HepG2 (cell line): ENCODE results near the gene PCBP1. TPM values are rescaled to one million over a fixed set of nuclear protein-coding genes. Genes with fewer than 3 reads are reported as not detected.

Experiments
- ATF1 ChIP-seq: IDR thresholded peaks from 2 replicates; pipeline ENCODE4 v1.6.1; 2016; ENCODE audit warnings: mild to moderate bottlenecking, control low read depth
- CCDC6 ChIP-seq: sonication (generic); formaldehyde crosslinking; IDR thresholded peaks from 2 replicates; pipeline ENCODE4 v1.8.1; 2022; ENCODE audit warnings: mild to moderate bottlenecking, missing genetic modification reagents, moderate library complexity
- KLF13 ChIP-seq: sonication (generic); formaldehyde crosslinking; IDR thresholded peaks from 2 replicates; pipeline ENCODE4 v1.4.0; 2020; ENCODE audit warnings: mild to moderate bottlenecking, missing genetic modification reagents
- NCOA1 ChIP-seq: sonication (generic); formaldehyde crosslinking; IDR thresholded peaks from 2 replicates; pipeline ENCODE4 v1.9.0; 2021; ENCODE audit warnings: missing genetic modification reagents
- PAX8 ChIP-seq: sonication (generic); formaldehyde crosslinking; IDR thresholded peaks from 2 replicates; pipeline ENCODE4 v1.8.0; 2022; ENCODE audit warnings: mild to moderate bottlenecking, missing genetic modification reagents, borderline replicate concordance
- PCBP2 ChIP-seq: fragments of 200-400 bp; formaldehyde crosslinking; optimal IDR thresholded peaks from 2 replicates; pipeline ENCODE3; 2018; ENCODE audit warnings: low read length, low read depth; ENCODE audit not compliant: poor library complexity, severe bottlenecking
- RCOR2 ChIP-seq: IDR thresholded peaks from 2 replicates; pipeline ENCODE4 v1.6.1; 2016; ENCODE audit warnings: missing biosample characterization, missing genetic modification reagents
- SNAPC2 ChIP-seq: sonication (generic); formaldehyde crosslinking; IDR thresholded peaks from 2 replicates; pipeline ENCODE4 v1.8.1; 2022; ENCODE audit warnings: mild to moderate bottlenecking, missing genetic modification reagents
- TCF7 ChIP-seq: sonication (generic); IDR thresholded peaks from 2 replicates; pipeline ENCODE4 v1.6.1; 2016; ENCODE audit warnings: antibody characterized with exemption, low read depth
- TEAD3 ChIP-seq: optimal IDR thresholded peaks from 2 replicates; pipeline ENCODE3; 2016; ENCODE audit warnings: borderline replicate concordance
- ZNF562 ChIP-seq: sonication (generic); formaldehyde crosslinking; IDR thresholded peaks from 2 replicates; pipeline ENCODE4 v1.8.0; 2022; ENCODE audit warnings: missing genetic modification reagents, borderline replicate concordance
- ZNF670 ChIP-seq: sonication (generic); formaldehyde crosslinking; IDR thresholded peaks from 2 replicates; pipeline ENCODE4 v1.8.0; 2022; ENCODE audit warnings: mild to moderate bottlenecking, missing genetic modification reagents, borderline replicate concordance
- polyA plus RNA-seq, 8 experiments: library from polyadenylated mRNA; depleted of rRNA in 3 of 8; stranded (reverse) in 7 of 8; unstranded in 1 of 8; fragments of >200 nt; fragmentation: Illumina TruSeq in 4 of 8; extraction: Trizol in 4 of 8; gene quantifications; 2 replicates each; pipeline versions ENCODE4 v1.2.1 to v1.2.3, GENCODE V29; 2011 to 2016; ENCODE audit warnings: low read depth in 4 of 8, missing spikeins in 1 of 8, mixed read lengths in 1 of 8; ENCODE audit not compliant: insufficient read depth in 1 of 8
- total RNA-seq, 5 experiments: library from RNA; depleted of rRNA; stranded (reverse); fragments of >200 nt; fragmentation: Illumina TruSeq; extraction: Trizol; gene quantifications; 2 replicates each; pipeline ENCODE4 v1.2.3, GENCODE V29; 2016; ENCODE audit warnings: low read depth in 1 of 5
- TF ChIP-seq, protein P1 (sequence below): IDR thresholded peaks from 2 replicates; pipeline ENCODE4 v1.6.1; 2016; ENCODE audit warnings: missing compliant biosample characterization, missing genetic modification reagents, borderline replicate concordance
- TF ChIP-seq, protein P2 (sequence below): sonication (generic); formaldehyde crosslinking; IDR thresholded peaks from 2 replicates; pipeline ENCODE4 v1.4.0; 2020; ENCODE audit warnings: mild to moderate bottlenecking, missing genetic modification reagents, borderline replicate concordance
- TF ChIP-seq, protein P3 (sequence below): fragments of 450-650 bp; IDR thresholded peaks from 2 replicates; pipeline ENCODE4 v1.6.1; 2016

Gene PCBP1
- total and polyA plus RNA-seq, 2 of the 13 experiments (the other 11 are each of a cell fraction or from before 2014, with no cell fraction given) = 32.0 to 137 TPM

DNA sequence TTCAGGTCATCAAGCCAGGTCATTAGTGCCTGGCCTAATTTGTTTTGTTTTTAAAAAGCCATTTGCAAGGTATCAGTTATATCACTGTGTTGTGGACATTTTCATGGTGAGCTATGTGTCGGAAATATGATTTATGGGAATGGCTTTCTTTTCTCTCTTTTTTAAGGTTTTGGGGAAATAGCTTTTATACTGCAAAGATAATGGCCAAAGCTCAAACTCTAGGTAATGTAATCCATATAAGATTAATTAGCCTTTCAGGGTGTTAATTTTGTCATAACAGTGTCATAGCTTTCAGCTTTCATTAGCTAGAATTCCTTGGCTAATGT, 45.8 kb downstream of the PCBP1 start (continued):
- TF ChIP-seq, protein P1, sequence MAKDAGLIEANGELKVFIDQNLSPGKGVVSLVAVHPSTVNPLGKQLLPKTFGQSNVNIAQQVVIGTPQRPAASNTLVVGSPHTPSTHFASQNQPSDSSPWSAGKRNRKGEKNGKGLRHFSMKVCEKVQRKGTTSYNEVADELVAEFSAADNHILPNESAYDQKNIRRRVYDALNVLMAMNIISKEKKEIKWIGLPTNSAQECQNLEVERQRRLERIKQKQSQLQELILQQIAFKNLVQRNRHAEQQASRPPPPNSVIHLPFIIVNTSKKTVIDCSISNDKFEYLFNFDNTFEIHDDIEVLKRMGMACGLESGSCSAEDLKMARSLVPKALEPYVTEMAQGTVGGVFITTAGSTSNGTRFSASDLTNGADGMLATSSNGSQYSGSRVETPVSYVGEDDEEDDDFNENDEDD (CRISPR knock-in tag) = no peak
- TF ChIP-seq ATF1 = 0 out of 2 replicates have a peak, but pooled peaks have one; percentile 4
- TF ChIP-seq, protein P2, sequence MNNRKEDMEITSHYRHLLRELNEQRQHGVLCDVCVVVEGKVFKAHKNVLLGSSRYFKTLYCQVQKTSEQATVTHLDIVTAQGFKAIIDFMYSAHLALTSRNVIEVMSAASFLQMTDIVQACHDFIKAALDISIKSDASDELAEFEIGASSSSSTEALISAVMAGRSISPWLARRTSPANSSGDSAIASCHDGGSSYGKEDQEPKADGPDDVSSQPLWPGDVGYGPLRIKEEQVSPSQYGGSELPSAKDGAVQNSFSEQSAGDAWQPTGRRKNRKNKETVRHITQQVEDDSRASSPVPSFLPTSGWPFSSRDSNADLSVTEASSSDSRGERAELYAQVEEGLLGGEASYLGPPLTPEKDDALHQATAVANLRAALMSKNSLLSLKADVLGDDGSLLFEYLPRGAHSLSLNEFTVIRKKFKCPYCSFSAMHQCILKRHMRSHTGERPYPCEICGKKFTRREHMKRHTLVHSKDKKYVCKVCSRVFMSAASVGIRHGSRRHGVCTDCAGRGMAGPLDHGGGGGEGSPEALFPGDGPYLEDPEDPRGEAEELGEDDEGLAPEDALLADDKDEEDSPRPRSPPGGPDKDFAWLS = no peak
- no peak for TF ChIP-seq PCBP2
- no peak for TF ChIP-seq RCOR2
- no peak for TF ChIP-seq SNAPC2 (CRISPR knock-in tag)
- no peak for TF ChIP-seq CCDC6 (CRISPR knock-in tag)
- TF ChIP-seq TEAD3 (CRISPR knock-in tag) = no peak
- TF ChIP-seq ZNF562 (CRISPR knock-in tag) = no peak
- 0 out of 2 replicates have a peak, but pooled peaks have one; percentile 27 for TF ChIP-seq ZNF670 (CRISPR knock-in tag)
- no peak for TF ChIP-seq KLF13 (CRISPR knock-in tag)
- TF ChIP-seq, protein P3, sequence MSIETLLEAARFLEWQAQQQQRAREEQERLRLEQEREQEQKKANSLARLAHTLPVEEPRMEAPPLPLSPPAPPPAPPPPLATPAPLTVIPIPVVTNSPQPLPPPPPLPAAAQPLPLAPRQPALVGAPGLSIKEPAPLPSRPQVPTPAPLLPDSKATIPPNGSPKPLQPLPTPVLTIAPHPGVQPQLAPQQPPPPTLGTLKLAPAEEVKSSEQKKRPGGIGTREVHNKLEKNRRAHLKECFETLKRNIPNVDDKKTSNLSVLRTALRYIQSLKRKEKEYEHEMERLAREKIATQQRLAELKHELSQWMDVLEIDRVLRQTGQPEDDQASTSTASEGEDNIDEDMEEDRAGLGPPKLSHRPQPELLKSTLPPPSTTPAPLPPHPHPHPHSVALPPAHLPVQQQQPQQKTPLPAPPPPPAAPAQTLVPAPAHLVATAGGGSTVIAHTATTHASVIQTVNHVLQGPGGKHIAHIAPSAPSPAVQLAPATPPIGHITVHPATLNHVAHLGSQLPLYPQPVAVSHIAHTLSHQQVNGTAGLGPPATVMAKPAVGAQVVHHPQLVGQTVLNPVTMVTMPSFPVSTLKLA = no peak
- no peak for TF ChIP-seq TCF7
- TF ChIP-seq PAX8 = no peak
- peak; percentile 22; the same call in 1 of the 2 replicates for TF ChIP-seq NCOA1 (CRISPR knock-in tag)
